Fibroblast of mammary gland (primary cell): ENCODE results near the gene EXOSC2.

Source experiments
- DNase-seq: peaks from one replicate; pipeline ENCODE4 v3.0.0-alpha.2; 2010; ENCODE audit warnings: low read depth
- H3K4me3 ChIP-seq: 2 replicates; pipeline ENCODE4 v1.5.1; 2011; ENCODE audit warnings: low read depth, mild to moderate bottlenecking, low read length, moderate library complexity; ENCODE audit not compliant: control insufficient read depth
- TF ChIP-seq, protein P1 (sequence below): conservative IDR thresholded peaks from 2 replicates; pipeline ENCODE4 v1.5.1; 2011; ENCODE audit warnings: low read depth, low read length, inconsistent platforms; ENCODE audit not compliant: control insufficient read depth, insufficient read depth

The EXOSC2 gene, protein sequence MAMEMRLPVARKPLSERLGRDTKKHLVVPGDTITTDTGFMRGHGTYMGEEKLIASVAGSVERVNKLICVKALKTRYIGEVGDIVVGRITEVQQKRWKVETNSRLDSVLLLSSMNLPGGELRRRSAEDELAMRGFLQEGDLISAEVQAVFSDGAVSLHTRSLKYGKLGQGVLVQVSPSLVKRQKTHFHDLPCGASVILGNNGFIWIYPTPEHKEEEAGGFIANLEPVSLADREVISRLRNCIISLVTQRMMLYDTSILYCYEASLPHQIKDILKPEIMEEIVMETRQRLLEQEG

DNA sequence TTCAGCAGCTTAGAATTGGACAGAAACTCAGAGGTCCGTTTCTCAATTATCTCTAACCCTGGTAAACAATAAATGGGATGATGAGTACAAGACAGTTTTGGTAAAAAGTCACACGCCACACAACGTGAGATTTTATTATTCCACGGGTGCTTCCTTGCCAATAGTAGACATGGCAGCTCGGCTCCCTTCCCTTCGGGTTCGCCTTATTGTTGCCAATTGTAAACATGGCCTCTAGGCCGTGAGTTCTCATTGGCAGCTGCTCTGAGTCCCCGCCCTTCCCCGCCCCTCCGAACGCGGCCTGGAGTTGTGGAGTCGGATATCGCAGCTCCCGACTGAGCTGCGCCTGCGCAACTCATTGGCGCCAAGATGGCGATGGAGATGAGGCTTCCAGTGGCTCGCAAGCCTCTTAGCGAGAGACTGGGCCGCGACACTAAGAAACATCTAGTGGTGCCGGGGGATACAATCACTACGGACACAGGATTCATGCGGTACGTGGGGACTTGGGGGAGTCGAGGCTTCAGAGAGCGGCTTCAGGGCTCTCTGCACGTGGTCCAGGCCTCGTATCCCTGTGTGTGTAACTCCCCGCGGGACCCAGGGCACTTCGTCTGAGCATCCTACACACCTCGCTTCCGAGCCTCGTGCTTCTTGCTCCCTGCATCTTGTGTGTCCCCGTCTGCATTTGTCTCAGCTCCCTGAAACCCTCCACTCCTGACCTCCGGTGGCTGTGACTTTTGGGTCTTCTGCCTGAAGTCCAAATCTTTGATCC lies at the start of gene EXOSC2:
TSS of gene EXOSC2 (plus strand) at position 355 of the 766 bp plus-strand sequence. CDS start at position 367, 12 bp downstream.
- peak; percentile 98 for DNase-seq
- TF ChIP-seq, protein P1, sequence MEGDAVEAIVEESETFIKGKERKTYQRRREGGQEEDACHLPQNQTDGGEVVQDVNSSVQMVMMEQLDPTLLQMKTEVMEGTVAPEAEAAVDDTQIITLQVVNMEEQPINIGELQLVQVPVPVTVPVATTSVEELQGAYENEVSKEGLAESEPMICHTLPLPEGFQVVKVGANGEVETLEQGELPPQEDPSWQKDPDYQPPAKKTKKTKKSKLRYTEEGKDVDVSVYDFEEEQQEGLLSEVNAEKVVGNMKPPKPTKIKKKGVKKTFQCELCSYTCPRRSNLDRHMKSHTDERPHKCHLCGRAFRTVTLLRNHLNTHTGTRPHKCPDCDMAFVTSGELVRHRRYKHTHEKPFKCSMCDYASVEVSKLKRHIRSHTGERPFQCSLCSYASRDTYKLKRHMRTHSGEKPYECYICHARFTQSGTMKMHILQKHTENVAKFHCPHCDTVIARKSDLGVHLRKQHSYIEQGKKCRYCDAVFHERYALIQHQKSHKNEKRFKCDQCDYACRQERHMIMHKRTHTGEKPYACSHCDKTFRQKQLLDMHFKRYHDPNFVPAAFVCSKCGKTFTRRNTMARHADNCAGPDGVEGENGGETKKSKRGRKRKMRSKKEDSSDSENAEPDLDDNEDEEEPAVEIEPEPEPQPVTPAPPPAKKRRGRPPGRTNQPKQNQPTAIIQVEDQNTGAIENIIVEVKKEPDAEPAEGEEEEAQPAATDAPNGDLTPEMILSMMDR, result no peak
- H3K4me3 ChIP-seq, result peak within 1 kb of the TSS; percentile 82

DNA sequence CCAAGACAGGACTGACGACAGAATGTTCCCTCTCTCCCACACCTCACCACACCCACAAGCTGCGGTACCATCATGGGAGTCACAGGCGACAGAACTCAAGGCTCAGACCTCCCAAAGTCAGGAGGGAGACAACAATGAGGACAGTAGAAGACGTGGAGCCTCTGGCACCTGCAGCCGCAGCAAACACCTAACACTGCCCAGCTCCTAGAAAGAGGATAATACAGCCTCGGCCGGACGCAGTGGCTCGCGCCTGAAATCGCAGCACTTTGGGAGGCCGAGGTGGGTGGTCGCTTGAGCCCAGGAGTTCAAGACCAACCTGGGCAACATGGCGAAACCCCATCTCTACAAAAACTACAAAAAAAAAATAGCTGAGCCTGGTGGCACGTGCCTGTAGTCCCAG lies 42.4 kb upstream of the EXOSC2 start:
- no peak overlapping the region for H3K4me3 ChIP-seq
- TF ChIP-seq, protein P1, result no peak
- no peak for DNase-seq

DNA sequence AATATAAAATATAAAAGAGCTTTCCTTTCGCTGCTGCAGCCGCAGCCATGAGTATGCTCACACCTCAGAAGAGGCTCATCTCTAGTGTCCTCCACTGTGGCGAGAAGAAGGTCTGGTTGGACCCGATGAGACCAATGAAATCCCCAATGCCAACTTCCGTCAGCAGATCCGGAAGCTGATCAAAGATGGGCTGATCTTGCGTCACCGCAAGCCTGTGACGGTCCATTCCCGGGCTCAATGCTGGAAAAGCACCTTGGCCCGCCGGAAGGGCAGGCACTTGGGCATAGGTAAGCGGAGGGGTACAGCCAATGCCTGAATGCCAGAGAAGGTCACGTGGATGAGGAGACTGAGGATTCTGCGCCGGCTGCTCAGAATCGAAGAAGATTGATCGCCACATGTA lies 41.8 kb upstream of the EXOSC2 start:
- TF ChIP-seq, protein P1, result no peak
- no peak overlapping the region for H3K4me3 ChIP-seq
- DNase-seq, result no peak

DNA sequence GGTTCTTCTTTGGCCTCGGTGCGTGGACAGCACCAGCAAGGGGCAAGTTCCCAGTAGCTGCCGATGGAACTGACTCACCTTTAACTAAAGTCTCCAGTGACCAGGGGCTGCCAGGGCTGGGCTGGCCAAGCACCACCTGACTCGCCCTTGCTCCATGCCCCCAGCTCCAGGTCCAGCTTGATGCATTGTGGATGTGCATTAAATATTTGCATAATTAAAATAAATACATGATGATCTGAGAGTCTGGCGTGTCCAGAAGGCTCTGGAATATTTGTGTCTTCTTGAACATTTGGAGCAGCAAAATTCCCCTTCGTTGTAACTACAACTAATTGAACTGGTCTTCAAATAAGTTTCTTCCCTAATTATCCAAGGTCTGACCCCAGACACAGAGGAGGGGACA lies 38.7 kb upstream of the EXOSC2 start:
- no peak for DNase-seq
- TF ChIP-seq, protein P1, result no peak
- no peak overlapping the region for H3K4me3 ChIP-seq

DNA sequence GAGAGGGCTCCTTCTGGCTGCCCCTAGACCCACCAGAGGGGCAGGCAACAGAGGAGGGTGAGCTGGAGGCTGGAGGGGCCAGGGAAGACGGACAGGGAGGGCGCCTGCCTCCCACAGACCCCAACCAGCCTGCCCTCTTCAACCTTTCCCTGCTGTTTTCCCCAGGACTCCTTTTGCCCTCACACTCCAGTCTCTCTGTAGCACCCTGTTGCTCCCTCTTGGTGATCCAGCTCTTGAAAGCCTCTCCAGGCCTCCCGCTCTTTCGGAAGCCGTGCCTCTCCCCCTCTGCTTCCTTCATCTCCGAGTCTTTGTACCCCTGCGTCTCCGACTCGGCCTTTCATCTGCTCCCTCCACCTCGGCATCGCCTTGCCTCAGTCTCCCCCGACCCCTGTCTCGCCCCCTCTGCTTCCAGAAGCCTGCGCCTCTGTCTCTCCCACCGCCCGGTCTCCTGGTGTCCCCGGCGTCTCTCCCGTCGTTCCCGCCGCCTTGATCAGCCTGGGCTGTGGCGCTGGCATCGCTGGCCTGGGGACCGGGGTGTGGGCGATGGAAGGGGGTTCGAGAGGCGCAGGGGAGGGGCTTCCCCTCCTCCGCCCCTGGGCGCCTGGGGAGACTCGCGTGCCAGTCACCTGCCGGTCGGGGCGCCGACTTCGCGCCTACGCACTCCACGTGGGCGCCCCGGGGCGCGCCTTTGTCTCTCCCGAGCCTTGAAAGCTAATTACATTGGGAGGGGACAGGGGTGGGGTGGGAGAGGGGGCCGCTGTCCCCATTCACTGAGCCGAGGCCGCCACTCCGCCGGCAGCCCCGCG lies 34.5 kb upstream of the EXOSC2 start:
- no peak for DNase-seq
- no peak overlapping the region for H3K4me3 ChIP-seq
- TF ChIP-seq, protein P1, result no peak

DNA sequence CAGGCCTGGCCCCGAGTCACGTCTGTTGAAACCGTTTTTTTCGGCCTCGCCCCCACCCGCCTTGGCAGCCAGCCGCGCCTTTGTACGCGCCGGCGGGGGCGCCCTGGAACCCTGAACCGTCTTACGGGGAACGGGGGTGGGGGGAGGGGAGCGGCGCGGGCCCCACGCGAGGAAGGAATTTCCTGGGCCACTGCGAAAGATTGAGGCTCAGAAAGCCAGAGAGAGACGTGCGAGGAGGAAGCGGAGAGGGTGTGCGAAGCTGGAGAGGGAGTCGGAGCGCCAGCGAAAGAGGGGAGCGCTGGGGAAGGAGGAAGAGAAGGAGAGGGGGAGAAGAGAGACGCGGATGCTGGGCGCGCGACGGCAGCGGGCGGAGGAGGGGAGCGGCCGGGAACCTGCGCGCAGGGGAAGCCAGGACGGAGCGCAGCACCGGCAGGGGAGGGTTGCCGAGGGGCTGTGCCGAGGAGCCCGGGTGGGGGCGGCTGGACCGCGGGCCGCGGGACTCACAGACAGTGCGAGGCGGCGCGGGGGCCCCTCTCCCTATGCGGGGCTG lies 33.8 kb upstream of the EXOSC2 start:
- no peak for DNase-seq
- no peak overlapping the region for H3K4me3 ChIP-seq

More for the DNA sequence above, 33.8 kb upstream of the EXOSC2 start:
- TF ChIP-seq, protein P1, result no peak
